A549 (cell line): ENCODE data around the gene ZDHHC16. TPM values are rescaled to one million over a fixed set of nuclear protein-coding genes. Genes with fewer than 3 reads are reported as not detected.
"Not testable (repeated sequence)": the region's sequence is repeated elsewhere in the genome, so short reads cannot be mapped to it uniquely, and the experiment has no call there.

Source experiments
- ATAC-seq, 2 experiments: fragments of 200-7000 bp in 1 of 2; fragments of >200 bp in 1 of 2; cut with Nextera tagmentation in 1 of 2; cut with Tn5 transposase in 1 of 2; 3 replicates each; pipeline versions ENCODE4 v1.8.0 to v1.9.1; 2018 to 2020; ENCODE audit warnings: mild to moderate bottlenecking in 1 of 2, moderate library complexity in 1 of 2
- CTCF ChIA-PET: fragments of 300-600 bp; sonication (Branson Sonifier 250); formaldehyde crosslinking; extraction: SDS; loops from one replicate; lab custom pipeline; 2021; ENCODE audit warnings: antibody characterized with exemption, inconsistent platforms; lab: Yijun Ruan, JAX
- POLR2A ChIA-PET: fragments of 350-600 bp; formaldehyde crosslinking; extraction: SDS; loops from one replicate; lab custom pipeline; 2021; ENCODE audit warnings: antibody characterized with exemption, inconsistent platforms; lab: Yijun Ruan, JAX
- DNase-seq, 2 experiments: peaks; one replicate each; pipeline versions ENCODE4 v3.0.0 to v3.0.0-alpha.2; 2011 to 2016; ENCODE audit warnings: low read depth in 1 of 2, low spot score in 1 of 2
- FAIRE-seq: peaks from 2 replicates; lab custom pipeline; 2011; peaks lifted over from hg19 to GRCh38; lab: Jason Lieb, UNC
- H3K27ac ChIP-seq, 2 experiments: fragments of >200 bp; sonication (Bioruptor Twin); formaldehyde crosslinking; 3 replicates each; pipeline ENCODE4 v1.5.1; 2016 to 2017
- H3K4me1 ChIP-seq: fragments of >200 bp; sonication (Bioruptor Twin); formaldehyde crosslinking; 3 replicates; pipeline ENCODE4 v1.6.1; 2016
- H3K4me2 ChIP-seq: fragments of >200 bp; sonication (Bioruptor Twin); formaldehyde crosslinking; 3 replicates; pipeline ENCODE4 v1.6.1; 2016
- H3K4me3 ChIP-seq: fragments of >200 bp; sonication (Bioruptor Twin); formaldehyde crosslinking; 3 replicates; pipeline ENCODE4 v1.5.1; 2016
- H3K9me3 ChIP-seq: fragments of >200 bp; sonication (Bioruptor Twin); formaldehyde crosslinking; 3 replicates; pipeline ENCODE4 v1.6.1; 2016
- CHD2 ChIP-seq: fragments of 150-350 bp; IDR thresholded peaks from 2 replicates; pipeline ENCODE4 v1.6.1; 2014; ENCODE audit warnings: low read length; ENCODE audit not compliant: partially characterized antibody
- EHF ChIP-seq: fragments of 250-450 bp; sonication (Bioruptor Pico); IDR thresholded peaks from 2 replicates; pipeline ENCODE4 v1.5.0; 2020; ENCODE audit warnings: mild to moderate bottlenecking
- EP300 ChIP-seq, 2 experiments: fragments of >200 bp; sonication (Bioruptor Twin); formaldehyde crosslinking; IDR thresholded peaks; 2 replicates in 1 of 2; 3 replicates in 1 of 2; pipeline ENCODE4 v1.6.1; 2016 to 2017
- FOSB ChIP-seq: fragments of 250-450 bp; sonication (Bioruptor Pico); IDR thresholded peaks from 2 replicates; pipeline ENCODE4 v1.5.0; 2020; ENCODE audit warnings: mild to moderate bottlenecking, moderate library complexity
- HOXB13 ChIP-seq: fragments of 250-450 bp; sonication (Bioruptor Pico); IDR thresholded peaks from 2 replicates; pipeline ENCODE4 v1.5.0; 2020; ENCODE audit warnings: low read depth, mild to moderate bottlenecking, moderate library complexity
- HOXB5 ChIP-seq: fragments of 250-450 bp; sonication (Bioruptor Pico); IDR thresholded peaks from 2 replicates; pipeline ENCODE4 v1.5.0; 2020; ENCODE audit warnings: mild to moderate bottlenecking, moderate library complexity
- MYC ChIP-seq: IDR thresholded peaks from 2 replicates; pipeline ENCODE4 v1.6.1; 2012; ENCODE audit warnings: mild to moderate bottlenecking, inconsistent platforms, low read length, improper control_type of control experiment, borderline replicate concordance
- PHF8 ChIP-seq: fragments of 200-600 bp; sonication (generic); IDR thresholded peaks from 2 replicates; pipeline ENCODE4 v1.6.1; 2016; ENCODE audit warnings: low read depth, mild to moderate bottlenecking, antibody characterized with exemption, moderate library complexity, borderline replicate concordance
- POLR2A ChIP-seq: IDR thresholded peaks from 2 replicates; pipeline ENCODE4 v1.6.1; 2012; ENCODE audit warnings: mild to moderate bottlenecking, low read length
- RARB ChIP-seq: fragments of 250-450 bp; sonication (Bioruptor Pico); IDR thresholded peaks from 2 replicates; pipeline ENCODE4 v1.8.0; 2021; ENCODE audit warnings: mild to moderate bottlenecking, moderate library complexity
- RNF2 ChIP-seq: fragments of 200-600 bp; sonication (generic); IDR thresholded peaks from 2 replicates; pipeline ENCODE4 v1.6.1; 2016; ENCODE audit warnings: low read depth, mild to moderate bottlenecking, antibody characterized with exemption, moderate library complexity, borderline replicate concordance
- SMC3 ChIP-seq: fragments of >200 bp; sonication (Bioruptor Twin); formaldehyde crosslinking; IDR thresholded peaks from 3 replicates; pipeline ENCODE4 v1.6.1; 2018; ENCODE audit warnings: inconsistent platforms
- ZC3H11A ChIP-seq: fragments of 450-650 bp; IDR thresholded peaks from 2 replicates; pipeline ENCODE4 v1.6.1; 2014; ENCODE audit warnings: antibody characterized with exemption, mild to moderate bottlenecking
- ZFP36 ChIP-seq: fragments of 450-650 bp; IDR thresholded peaks from 2 replicates; pipeline ENCODE4 v1.6.1; 2014; ENCODE audit warnings: borderline replicate concordance; ENCODE audit not compliant: partially characterized antibody
- ZSCAN20 ChIP-seq: fragments of 250-450 bp; sonication (Bioruptor Pico); IDR thresholded peaks from 2 replicates; pipeline ENCODE4 v1.8.0; 2022; ENCODE audit warnings: mild to moderate bottlenecking, moderate library complexity
- WGBS: methylation state at CpG from one replicate; pipeline ENCODE4 v1.1.6; 2017; ENCODE audit errors: missing lambda C conversion rate; 5-methylcytosine and 5-hydroxymethylcytosine counted together
- polyA plus RNA-seq, 4 experiments: library from polyadenylated mRNA; depleted of rRNA in 3 of 4; stranded (reverse); fragments of >200 nt; fragmentation: RNase III in 1 of 4; extraction: RNeasy Plus Mini Kit Qiagen cat#74134 plus additional on column Dnase treatment in 1 of 4; gene quantifications; 2 replicates in 3 of 4; 3 replicates in 1 of 4; pipeline ENCODE4 v1.2.3, GENCODE V29; 2011 to 2017
- TF ChIP-seq, protein P1 (sequence below): fragments of 150-350 bp; IDR thresholded peaks from 2 replicates; pipeline ENCODE4 v1.6.1; 2014; ENCODE audit warnings: low read depth, mild to moderate bottlenecking, low read length
- TF ChIP-seq, protein P2 (sequence below): IDR thresholded peaks from 2 replicates; pipeline ENCODE4 v1.6.1; 2012
- TF ChIP-seq, protein P3 (sequence below): fragments of >200 bp; sonication (Bioruptor Twin); formaldehyde crosslinking; IDR thresholded peaks from 3 replicates; pipeline ENCODE4 v1.5.1; 2016

ZDHHC16 gene
- polyA plus RNA-seq, 2 of the 4 experiments (the other 2 are of a cell fraction): 47.7 to 57.0 TPM

DNA sequence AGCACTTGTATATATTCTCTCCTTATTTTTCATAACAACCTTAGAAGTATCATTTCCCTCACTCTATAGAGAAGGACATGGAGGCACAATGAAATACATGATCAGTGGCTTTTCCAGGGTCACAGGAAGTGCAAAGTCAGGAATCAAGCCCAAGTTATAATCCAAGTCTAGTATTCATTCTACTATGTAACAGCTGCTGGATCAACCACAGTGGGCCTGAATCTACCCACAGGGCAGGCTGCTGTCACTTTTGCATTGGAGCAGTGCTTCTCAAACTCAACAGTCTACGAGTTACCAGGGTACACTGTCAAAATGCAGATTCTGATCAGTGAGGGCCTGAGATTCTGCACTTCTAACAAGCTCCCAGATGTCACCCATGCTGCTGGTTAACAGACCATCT is 18.3 kb downstream of the ZDHHC16 start:
- Histone ChIP-seq H3K4me3 (no peak overlapping the region), H3K4me1 (peaks cover 8% of the 10 kb centered on the region), H3K4me2 (no peak overlapping the region), H3K27ac (peak overlapping the region in 1 of 2 experiments; percentile 10; a peak in 1 of 6 replicates), H3K9me3 (no peaks in the 10 kb centered on the region)
- WGBS: 60% methylated on average over 1 of the region's 1 CpG
- peak; percentile 18 for FAIRE-seq
- ChIA-PET POLR2A (interaction anchor here (0.9 kb wide), 1 partner anchor 10 kb away, joined by 4 read pairs; no protein-coding TSS in a partner anchor), CTCF (interaction anchor here (0.6 to 12.9 kb wide), 38 partner anchors 10 to 670 kb away, joined by 3 to 218 read pairs (median 4); partner anchors contain the start of gene R3HCC1L)
- peak in 1 of 2 experiments; percentile 12; a peak in 3 of 6 replicates for ATAC-seq
- DNase-seq: no peak
- no peak for TF ChIP-seq RNF2

DNA sequence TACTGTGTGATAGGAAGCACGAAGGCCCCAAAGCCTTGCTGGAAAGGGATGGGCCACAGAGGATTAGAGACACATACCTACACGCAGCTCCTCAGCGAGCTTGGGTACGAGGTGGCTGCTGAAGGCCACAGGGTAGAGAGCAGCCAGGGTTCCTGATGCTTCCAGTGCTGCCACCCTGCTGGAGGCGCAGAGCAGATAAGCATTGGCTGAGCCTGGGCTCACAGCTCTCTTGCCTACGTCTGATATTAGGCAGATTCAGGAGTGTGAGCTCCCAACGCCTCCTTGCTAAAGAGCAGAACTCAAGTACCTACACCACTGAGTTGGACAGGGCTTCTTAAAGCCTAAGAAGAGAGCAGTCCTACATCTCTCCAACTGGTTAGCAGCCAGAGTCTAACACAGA is 20.0 kb downstream of the ZDHHC16 start:
- Histone ChIP-seq H3K4me1 (peaks cover 8% of the 10 kb centered on the region), H3K4me3 (no peak overlapping the region), H3K9me3 (no peaks in the 10 kb centered on the region), H3K27ac (no peak overlapping the region), H3K4me2 (no peak overlapping the region)
- TF ChIP-seq EHF (CRISPR knock-in tag) (no peak), POLR2A (no peak), EP300 (IDR thresholded peaks at IDR 0.05) (no peak), ZFP36 (no peak), HOXB5 (no peak), ZSCAN20 (CRISPR knock-in tag) (no peak), MYC (no peak), RARB (no peak)
- TF ChIP-seq, protein P1, sequence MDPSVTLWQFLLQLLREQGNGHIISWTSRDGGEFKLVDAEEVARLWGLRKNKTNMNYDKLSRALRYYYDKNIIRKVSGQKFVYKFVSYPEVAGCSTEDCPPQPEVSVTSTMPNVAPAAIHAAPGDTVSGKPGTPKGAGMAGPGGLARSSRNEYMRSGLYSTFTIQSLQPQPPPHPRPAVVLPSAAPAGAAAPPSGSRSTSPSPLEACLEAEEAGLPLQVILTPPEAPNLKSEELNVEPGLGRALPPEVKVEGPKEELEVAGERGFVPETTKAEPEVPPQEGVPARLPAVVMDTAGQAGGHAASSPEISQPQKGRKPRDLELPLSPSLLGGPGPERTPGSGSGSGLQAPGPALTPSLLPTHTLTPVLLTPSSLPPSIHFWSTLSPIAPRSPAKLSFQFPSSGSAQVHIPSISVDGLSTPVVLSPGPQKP: no peak
- ChIA-PET POLR2A (interaction anchor here (1.5 kb wide), 1 partner anchor 88 kb away, joined by 3 read pairs; no protein-coding TSS in a partner anchor), CTCF (interaction anchor here (0.9 to 12.9 kb wide), 11 partner anchors 11 to 265 kb away, joined by 3 to 218 read pairs (median 15); partner anchors contain the start of genes ANKRD2 and UBTD1)
- DNase-seq (no peak), ATAC-seq (peak in 1 of 2 experiments; percentile 6; a peak in 2 of 6 replicates), FAIRE-seq (no peak)
- 83% methylated on average over 3 of the region's 7 CpGs for WGBS

- peaks cover 8% of the 10 kb centered on the region for H3K4me1 ChIP-seq
- DNase-seq: no peak
- TF ChIP-seq HOXB13 (CRISPR knock-in tag) (no peak), PHF8 (no peak), SMC3 (no peak)
- TF ChIP-seq, protein P2, sequence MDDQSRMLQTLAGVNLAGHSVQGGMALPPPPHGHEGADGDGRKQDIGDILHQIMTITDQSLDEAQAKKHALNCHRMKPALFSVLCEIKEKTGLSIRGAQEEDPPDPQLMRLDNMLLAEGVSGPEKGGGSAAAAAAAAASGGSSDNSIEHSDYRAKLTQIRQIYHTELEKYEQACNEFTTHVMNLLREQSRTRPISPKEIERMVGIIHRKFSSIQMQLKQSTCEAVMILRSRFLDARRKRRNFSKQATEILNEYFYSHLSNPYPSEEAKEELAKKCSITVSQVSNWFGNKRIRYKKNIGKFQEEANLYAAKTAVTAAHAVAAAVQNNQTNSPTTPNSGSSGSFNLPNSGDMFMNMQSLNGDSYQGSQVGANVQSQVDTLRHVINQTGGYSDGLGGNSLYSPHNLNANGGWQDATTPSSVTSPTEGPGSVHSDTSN: no peak
- TF ChIP-seq, protein P3, sequence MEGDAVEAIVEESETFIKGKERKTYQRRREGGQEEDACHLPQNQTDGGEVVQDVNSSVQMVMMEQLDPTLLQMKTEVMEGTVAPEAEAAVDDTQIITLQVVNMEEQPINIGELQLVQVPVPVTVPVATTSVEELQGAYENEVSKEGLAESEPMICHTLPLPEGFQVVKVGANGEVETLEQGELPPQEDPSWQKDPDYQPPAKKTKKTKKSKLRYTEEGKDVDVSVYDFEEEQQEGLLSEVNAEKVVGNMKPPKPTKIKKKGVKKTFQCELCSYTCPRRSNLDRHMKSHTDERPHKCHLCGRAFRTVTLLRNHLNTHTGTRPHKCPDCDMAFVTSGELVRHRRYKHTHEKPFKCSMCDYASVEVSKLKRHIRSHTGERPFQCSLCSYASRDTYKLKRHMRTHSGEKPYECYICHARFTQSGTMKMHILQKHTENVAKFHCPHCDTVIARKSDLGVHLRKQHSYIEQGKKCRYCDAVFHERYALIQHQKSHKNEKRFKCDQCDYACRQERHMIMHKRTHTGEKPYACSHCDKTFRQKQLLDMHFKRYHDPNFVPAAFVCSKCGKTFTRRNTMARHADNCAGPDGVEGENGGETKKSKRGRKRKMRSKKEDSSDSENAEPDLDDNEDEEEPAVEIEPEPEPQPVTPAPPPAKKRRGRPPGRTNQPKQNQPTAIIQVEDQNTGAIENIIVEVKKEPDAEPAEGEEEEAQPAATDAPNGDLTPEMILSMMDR: no peak
- no peaks in the 10 kb centered on the region for H3K9me3 ChIP-seq
- H3K4me2 ChIP-seq: no peak overlapping the region
- POLR2A ChIA-PET: interaction anchor here (1.2 to 1.5 kb wide), 2 partner anchors 32 to 87 kb away, joined by 3 to 5 read pairs; partner anchors contain the start of gene UBTD1
- H3K4me3 ChIP-seq: no peak overlapping the region
- CTCF ChIA-PET: interaction anchor here (0.9 to 12.9 kb wide), 10 partner anchors 10 to 146 kb away, joined by 3 to 218 read pairs (median 8); partner anchors contain the start of gene ANKRD2
- no peak for ATAC-seq
- H3K27ac ChIP-seq: peak overlapping the region in 1 of 2 experiments; percentile 18; a peak in 1 of 6 replicates
- WGBS: 91% methylated on average over 4 of the region's 4 CpGs
- no peak for FAIRE-seq
These were observed 20.8 kb downstream of the ZDHHC16 start for GRCh38 chr10:97466755-97467154.

DNA sequence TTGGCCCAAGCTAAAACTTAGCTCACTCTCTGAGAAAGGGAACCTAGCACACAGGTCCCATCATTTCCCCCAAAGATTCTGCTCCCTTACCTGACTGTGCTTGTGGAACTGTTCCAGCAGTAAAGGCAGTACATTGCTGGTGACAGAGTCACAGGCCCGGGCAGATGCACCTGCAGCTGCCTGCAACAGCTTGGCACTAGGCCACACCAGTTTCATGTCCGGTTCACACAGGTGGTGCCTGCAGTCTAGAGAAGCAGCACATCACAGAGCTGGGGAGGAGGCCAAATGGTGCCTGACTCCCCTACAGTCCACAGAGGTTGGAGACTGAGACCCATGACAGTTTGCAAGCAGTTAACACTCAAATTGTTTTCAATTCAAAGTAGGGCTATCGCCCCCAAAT is 22.2 kb downstream of the ZDHHC16 start:
- no peak for FAIRE-seq
- Histone ChIP-seq H3K4me1 (peaks cover 8% of the 10 kb centered on the region), H3K4me3 (no peak overlapping the region), H3K4me2 (no peak overlapping the region), H3K9me3 (no peaks in the 10 kb centered on the region), H3K27ac (no peak overlapping the region)
- 69% methylated on average over 3 of the region's 3 CpGs for WGBS
- DNase-seq: no peak
- ChIA-PET POLR2A (no interaction called here), CTCF (interaction anchor here (0.6 to 12.9 kb wide), 9 partner anchors 8 to 145 kb away, joined by 3 to 218 read pairs (median 8); partner anchors contain the start of gene ANKRD2)
- TF ChIP-seq FOSB (CRISPR knock-in tag) (no peak), ZC3H11A (no peak), CHD2 (no peak)
- ATAC-seq: no peak

DNA sequence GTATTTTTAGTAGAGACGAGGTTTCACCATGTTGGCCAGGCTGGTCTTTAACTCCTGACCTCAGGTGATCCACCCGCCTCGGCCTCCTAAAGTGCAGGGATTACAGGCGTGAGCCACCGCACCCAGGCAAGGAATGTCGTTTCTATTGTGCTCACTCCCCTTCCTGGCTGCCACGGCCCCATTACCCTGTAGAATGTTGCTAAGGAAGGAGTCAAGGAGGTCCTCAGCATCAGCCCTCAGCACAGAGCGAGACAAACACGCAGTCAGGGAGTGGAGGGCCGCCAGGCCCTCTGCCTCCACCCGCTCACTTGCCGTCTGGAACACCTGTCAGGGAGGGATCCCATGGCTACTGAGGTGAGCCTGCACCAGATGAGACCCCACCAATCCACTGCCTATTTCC is 22.8 kb downstream of the ZDHHC16 start:
- H3K4me1 ChIP-seq, H3K9me3 ChIP-seq, H3K4me3 ChIP-seq, H3K4me2 ChIP-seq, ATAC-seq, DNase-seq, POLR2A ChIA-PET, H3K27ac ChIP-seq, FAIRE-seq: not testable (repeated sequence)
- CTCF ChIA-PET: interaction anchor here (0.6 to 2.1 kb wide), 4 partner anchors 9 to 74 kb away, joined by 3 to 8 read pairs (median 4); no protein-coding TSS in a partner anchor
- 94% methylated on average over 12 of the region's 12 CpGs for WGBS
